GM12864 (cell line): ENCODE results near the gene PPHLN1.

ENCODE experiments used
- DNase-seq: peaks from one replicate; pipeline ENCODE4 v3.0.0-alpha.2; 2011; ENCODE audit warnings: low read depth
- H3K4me3 ChIP-seq: 2 replicates; pipeline ENCODE4 v1.5.1; 2011; ENCODE audit warnings: mild to moderate bottlenecking, low read depth, low read length, control low read depth
- TF ChIP-seq, protein P1 (sequence below): IDR thresholded peaks from 2 replicates; pipeline ENCODE4 v1.5.1; 2011; ENCODE audit warnings: low read depth, mild to moderate bottlenecking, moderate library complexity, low read length, control low read depth, inconsistent platforms; ENCODE audit errors: missing control alignments

The PPHLN1 gene

DNA sequence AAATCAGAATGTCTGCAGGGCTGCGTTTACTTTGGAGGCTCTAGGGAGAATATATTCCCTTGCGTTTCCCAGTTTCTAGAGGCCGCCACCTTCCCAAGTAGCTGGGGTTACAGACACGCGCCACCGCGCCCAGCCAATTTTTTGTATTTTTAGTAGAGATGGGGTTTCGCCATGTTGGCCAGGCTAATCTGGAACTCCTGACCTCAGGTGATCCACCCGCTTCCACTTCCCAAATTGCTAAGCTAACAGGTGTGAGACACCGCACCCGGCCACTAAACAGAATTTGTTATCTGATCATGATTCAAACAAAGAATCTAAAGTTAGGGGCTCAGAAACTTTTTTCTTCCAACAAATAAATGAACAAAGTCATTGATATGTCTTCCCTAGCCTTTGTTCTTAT lies 114.6 kb downstream of the PPHLN1 start:
- TF ChIP-seq, protein P1, sequence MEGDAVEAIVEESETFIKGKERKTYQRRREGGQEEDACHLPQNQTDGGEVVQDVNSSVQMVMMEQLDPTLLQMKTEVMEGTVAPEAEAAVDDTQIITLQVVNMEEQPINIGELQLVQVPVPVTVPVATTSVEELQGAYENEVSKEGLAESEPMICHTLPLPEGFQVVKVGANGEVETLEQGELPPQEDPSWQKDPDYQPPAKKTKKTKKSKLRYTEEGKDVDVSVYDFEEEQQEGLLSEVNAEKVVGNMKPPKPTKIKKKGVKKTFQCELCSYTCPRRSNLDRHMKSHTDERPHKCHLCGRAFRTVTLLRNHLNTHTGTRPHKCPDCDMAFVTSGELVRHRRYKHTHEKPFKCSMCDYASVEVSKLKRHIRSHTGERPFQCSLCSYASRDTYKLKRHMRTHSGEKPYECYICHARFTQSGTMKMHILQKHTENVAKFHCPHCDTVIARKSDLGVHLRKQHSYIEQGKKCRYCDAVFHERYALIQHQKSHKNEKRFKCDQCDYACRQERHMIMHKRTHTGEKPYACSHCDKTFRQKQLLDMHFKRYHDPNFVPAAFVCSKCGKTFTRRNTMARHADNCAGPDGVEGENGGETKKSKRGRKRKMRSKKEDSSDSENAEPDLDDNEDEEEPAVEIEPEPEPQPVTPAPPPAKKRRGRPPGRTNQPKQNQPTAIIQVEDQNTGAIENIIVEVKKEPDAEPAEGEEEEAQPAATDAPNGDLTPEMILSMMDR = no peak
- no peak overlapping the region for H3K4me3 ChIP-seq
- DNase-seq = no peak

GRCh38 chr12:42442311-42442759 lies 116.4 kb downstream of the PPHLN1 start:
- DNase-seq = no peak
- TF ChIP-seq, protein P1 = no peak
- H3K4me3 ChIP-seq = no peak overlapping the region

DNA sequence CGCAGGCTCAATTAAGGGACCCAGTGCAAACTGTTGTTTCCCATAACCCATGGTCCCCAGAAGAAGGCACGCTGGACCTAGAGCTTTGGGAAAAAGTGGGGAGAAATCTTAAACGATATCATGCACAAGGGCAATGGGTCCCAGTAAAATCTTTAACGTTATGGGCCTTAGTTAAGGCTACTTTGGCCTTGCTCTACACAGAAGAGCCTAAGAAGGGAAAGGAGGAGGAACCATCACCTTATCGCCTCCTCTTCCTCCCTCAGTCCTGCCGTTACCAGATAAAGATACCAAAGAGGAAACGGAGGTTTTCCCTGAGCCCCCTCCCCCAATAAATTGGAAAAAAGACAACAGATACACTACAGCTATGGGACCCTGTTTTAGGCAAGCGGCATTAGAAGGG lies 116.9 kb downstream of the PPHLN1 start:
- DNase-seq = no peak
- TF ChIP-seq, protein P1 = no peak
- H3K4me3 ChIP-seq = no peak overlapping the region

- TF ChIP-seq, protein P1 = no peak
- DNase-seq = no peak
- H3K4me3 ChIP-seq = no peak overlapping the region
These were observed 118.4 kb downstream of the PPHLN1 start for GRCh38 chr12:42444192-42444943.

DNA sequence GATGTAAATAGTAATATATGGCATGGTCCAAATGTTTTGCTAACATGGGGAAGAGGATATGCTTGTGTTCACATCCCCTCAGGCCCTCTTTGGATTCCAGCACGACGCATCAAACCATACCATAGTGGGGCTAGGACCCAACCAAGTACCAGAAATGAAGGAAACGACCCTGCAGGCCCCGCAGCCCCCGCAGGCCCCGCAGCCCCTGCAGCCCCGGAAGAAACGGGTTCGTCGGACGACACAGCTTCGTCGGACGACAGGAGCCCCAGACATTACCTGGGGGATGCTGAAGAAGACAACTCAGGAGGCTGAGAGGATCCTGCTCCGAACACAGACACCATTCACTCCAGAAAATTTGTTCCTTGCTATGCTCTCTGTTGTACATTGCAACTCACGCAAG lies 119.9 kb downstream of the PPHLN1 start:
- no peak overlapping the region for H3K4me3 ChIP-seq
- TF ChIP-seq, protein P1 = no peak
- DNase-seq = no peak

GRCh38 chr12:42446761-42447160 lies 120.8 kb downstream of the PPHLN1 start:
- TF ChIP-seq, protein P1 = no peak
- DNase-seq = no peak
- H3K4me3 ChIP-seq = no peak overlapping the region

GRCh38 chr12:42447371-42447786 lies 121.4 kb downstream of the PPHLN1 start:
- H3K4me3 ChIP-seq = no peak overlapping the region
- DNase-seq = no peak
- TF ChIP-seq, protein P1 = no peak
